Peyer's patch (tissue), 4 donors: ENCODE data around the gene OAS3. TPM values are rescaled to one million over a fixed set of nuclear protein-coding genes. Genes with fewer than 3 reads are reported as not detected.
A peak's percentile ranks its signal among the peaks of the same experiment; 100 is the strongest.

ENCODE experiments used
- DNase-seq, 3 donors: peaks; one replicate each; pipeline ENCODE4 v3.0.0-alpha.2; 2017 to 2019
- H3K27ac ChIP-seq, 4 donors: fragments of 200-600 bp; sonication (generic); one replicate each; pipeline ENCODE4 v1.5.1; 2016 to 2019
- H3K27me3 ChIP-seq, 2 donors: fragments of 200-600 bp; sonication (generic); one replicate each; pipeline ENCODE4 v1.5.1; 2019
- H3K36me3 ChIP-seq, 3 donors: fragments of 200-600 bp; sonication (generic); one replicate each; pipeline ENCODE4 v1.5.1; 2016 to 2019
- H3K4me1 ChIP-seq, 4 donors: fragments of 200-600 bp; sonication (generic); one replicate each; pipeline ENCODE4 v1.5.1; 2016 to 2019
- H3K4me3 ChIP-seq, 4 donors: fragments of 200-600 bp; sonication (generic); 1 replicate in 3 of 4; 2 replicates in 1 of 4; pipeline ENCODE4 v1.5.1; 2016 to 2019; ENCODE audit warnings: mild to moderate bottlenecking in 1 of 4
- H3K9me3 ChIP-seq, 4 donors: fragments of 200-600 bp; sonication (generic); one replicate each; pipeline ENCODE4 v1.5.1; 2016 to 2019; ENCODE audit warnings: mild to moderate bottlenecking in 1 of 4
- CTCF ChIP-seq, 6 experiments: fragments of 450-650 bp in 4 of 6; fragments of 200-600 bp in 2 of 6; sonication (generic) in 1 of 6; IDR thresholded peaks; one replicate each; pipeline ENCODE4 v1.5.1; 2017 to 2019; ENCODE audit warnings: antibody characterized with exemption in 6 of 6, mild to moderate bottlenecking in 3 of 6, moderate library complexity in 1 of 6
- POLR2A ChIP-seq, 2 donors: fragments of 450-650 bp; IDR thresholded peaks; one replicate each; pipeline ENCODE4 v1.5.1; 2017; ENCODE audit warnings: antibody characterized with exemption in 2 of 2, mild to moderate bottlenecking in 2 of 2, moderate library complexity in 2 of 2
- total RNA-seq, 4 donors: library from RNA; depleted of rRNA; stranded (reverse); fragments of >200 nt; gene quantifications; one replicate each; pipeline ENCODE4 v1.1.0, GENCODE V29; 2016

OAS3 gene
- total RNA-seq, 4 donors from 2014 or later = 7.1 to 53.6 (median 16.7) TPM

GRCh38 chr12:112989806-112990205 is 51.5 kb downstream of the OAS3 start:
- no peak for TF ChIP-seq POLR2A (IDR thresholded peaks at IDR 0.05)
- no peak for TF ChIP-seq CTCF (IDR thresholded peaks at IDR 0.05)
- H3K36me3 ChIP-seq = peaks cover 0 to 4% (median 0%) of the 10 kb centered on the region in 3 donors
- H3K27me3 ChIP-seq = no peaks in the 10 kb centered on the region
- peak in 1 of 3 donors; percentile 28 for DNase-seq
- no peaks in the 10 kb centered on the region for H3K9me3 ChIP-seq
- H3K4me3 ChIP-seq = no peak overlapping the region
- no peak overlapping the region for H3K27ac ChIP-seq
- no peaks in the 10 kb centered on the region for H3K4me1 ChIP-seq

- Histone ChIP-seq H3K27me3 (no peaks in the 10 kb centered on the region), H3K4me1 (no peaks in the 10 kb centered on the region), H3K27ac (no peak overlapping the region), H3K4me3 (no peak overlapping the region), H3K36me3 (peaks cover 0 to 5% (median 0%) of the 10 kb centered on the region in 3 donors), H3K9me3 (no peaks in the 10 kb centered on the region)
- peak in 2 of 3 donors; percentile 48 to 79 for DNase-seq
- TF ChIP-seq CTCF (IDR thresholded peaks at IDR 0.05) = peak; percentile 66 to 94 (median 84)
- no peak for TF ChIP-seq POLR2A (IDR thresholded peaks at IDR 0.05)
Observed at GRCh38 chr12:112992541-112993398, 54.5 kb downstream of the OAS3 start.

DNA sequence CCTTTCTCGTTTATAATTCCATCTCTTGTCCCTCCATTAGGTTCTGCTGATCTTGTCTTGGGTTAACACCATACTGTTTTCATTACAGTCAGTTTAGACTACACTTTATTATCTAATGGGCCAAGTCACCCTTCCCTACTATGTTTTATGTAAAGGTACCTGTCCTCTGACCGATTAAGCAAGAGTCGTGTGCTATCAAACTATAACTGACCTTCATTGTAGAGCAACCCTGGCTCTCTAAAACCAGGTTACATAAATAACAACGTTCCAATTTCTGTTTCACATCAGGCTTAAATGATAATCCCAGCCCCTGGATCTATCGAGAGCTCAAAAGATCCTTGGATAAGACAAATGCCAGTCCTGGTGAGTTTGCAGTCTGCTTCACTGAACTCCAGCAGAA is 56.7 kb downstream of the OAS3 start:
- Histone ChIP-seq H3K27ac (no peak overlapping the region), H3K4me3 (no peak overlapping the region), H3K36me3 (peaks cover 0 to 11% (median 0%) of the 10 kb centered on the region in 3 donors), H3K27me3 (no peaks in the 10 kb centered on the region), H3K4me1 (no peaks in the 10 kb centered on the region), H3K9me3 (no peaks in the 10 kb centered on the region)
- TF ChIP-seq POLR2A (IDR thresholded peaks at IDR 0.05) = no peak
- no peak for TF ChIP-seq CTCF (IDR thresholded peaks at IDR 0.05)
- no peak for DNase-seq

- Histone ChIP-seq H3K4me3 (no peak overlapping the region), H3K27ac (no peak overlapping the region), H3K4me1 (no peaks in the 10 kb centered on the region), H3K36me3 (peaks cover 0 to 11% (median 0%) of the 10 kb centered on the region in 3 donors), H3K9me3 (no peaks in the 10 kb centered on the region), H3K27me3 (no peaks in the 10 kb centered on the region)
- TF ChIP-seq POLR2A (IDR thresholded peaks at IDR 0.05) = no peak
- TF ChIP-seq CTCF (IDR thresholded peaks at IDR 0.05) = no peak
- DNase-seq = peak in 1 of 3 donors; percentile 21
Observed at GRCh38 chr12:112996501-112996900, 58.2 kb downstream of the OAS3 start.

GRCh38 chr12:112997506-112997905 is 59.2 kb downstream of the OAS3 start:
- Histone ChIP-seq H3K4me3 (no peak overlapping the region), H3K4me1 (no peaks in the 10 kb centered on the region), H3K27ac (no peak overlapping the region), H3K36me3 (peaks cover 0 to 11% (median 0%) of the 10 kb centered on the region in 3 donors), H3K9me3 (no peaks in the 10 kb centered on the region), H3K27me3 (no peaks in the 10 kb centered on the region)
- peak in 1 of 3 donors; percentile 15 for DNase-seq
- TF ChIP-seq CTCF (IDR thresholded peaks at IDR 0.05) (no peak), POLR2A (IDR thresholded peaks at IDR 0.05) (no peak)
